Psoas muscle (tissue), 8 donors: Measurements from ENCODE around the gene DNAH8. TPM values are rescaled to one million over a fixed set of nuclear protein-coding genes. Genes with fewer than 3 reads are reported as not detected.

Experiments used
- ATAC-seq, 4 donors: fragments of 200-7000 bp; cut with Tn5 transposase; one replicate each; pipeline ENCODE4 v1.9.1; 2020; ENCODE audit warnings: moderate library complexity in 3 of 4, mild to moderate bottlenecking in 2 of 4
- DNase-seq, 2 donors: peaks; one replicate each; pipeline ENCODE4 v3.0.0-alpha.2; 2020
- H3K27ac ChIP-seq: fragments of 200-600 bp; one replicate; pipeline ENCODE4 v1.8.0; 2022
- H3K27me3 ChIP-seq, 3 donors: fragments of 200-600 bp in 1 of 3; one replicate each; pipeline versions ENCODE4 v1.6.1 to v1.8.0; 2013 to 2022; ENCODE audit warnings: low read length in 2 of 3, mild to moderate bottlenecking in 2 of 3, moderate library complexity in 1 of 3; ENCODE audit not compliant: insufficient read depth in 3 of 3
- H3K36me3 ChIP-seq, 2 donors: fragments of 200-600 bp in 1 of 2; one replicate each; pipeline versions ENCODE4 v1.6.1 to v1.8.0; 2013 to 2022; ENCODE audit warnings: low read depth in 1 of 2, mild to moderate bottlenecking in 1 of 2, moderate library complexity in 1 of 2; ENCODE audit not compliant: insufficient read depth in 1 of 2
- H3K4me1 ChIP-seq: fragments of 200-600 bp; one replicate; pipeline ENCODE4 v1.8.0; 2022
- H3K4me3 ChIP-seq: fragments of 200-600 bp; one replicate; pipeline ENCODE4 v1.8.0; 2022; ENCODE audit warnings: mild to moderate bottlenecking
- H3K9me3 ChIP-seq: fragments of 200-600 bp; one replicate; pipeline ENCODE4 v1.8.0; 2022
- CTCF ChIP-seq: fragments of 200-600 bp; IDR thresholded peaks from one replicate; pipeline ENCODE4 v1.8.0; 2022; ENCODE audit warnings: antibody characterized with exemption
- WGBS, 3 donors: extraction: QIAGEN DNeasy Blood & Tissue Kit; methylation state at CpG; one replicate each; pipeline versions ENCODE4 v1.1.6 to v1.1.7; 2013; 5-methylcytosine and 5-hydroxymethylcytosine counted together
- intact Hi-C, 2 donors: fragments of 100-400 bp; cut with DNase I; formaldehyde crosslinking; loops; one replicate each; pipeline versions ENCODE4 v1.11.0 to v1.14.2; 2022
- polyA plus RNA-seq, 3 donors: library from polyadenylated mRNA; stranded (reverse); fragments of 200-250 nt; gene quantifications; one replicate each; pipeline ENCODE4 v1.2.3, GENCODE V29; 2013
- total RNA-seq, 4 donors: library from RNA; stranded (reverse); fragmentation: NEBNext Ultra II Directional in 2 of 4; extraction: Animal tissue kit (Norgen Biotek cat#: 25700) in 2 of 4; gene quantifications; one replicate each; pipeline versions ENCODE4 v1.2.1 to v1.2.4, GENCODE V29; 2021 to 2023
- donor health status: healthy with polysubstance abuse.
- donor health status: DM: no; HTN: no; CAD: no; lungs with moderate emphysema.
- donor health status: Bipolar disorder and iron deficiency.
- donor health status: healthy.
- donor health status: DM: yes; HTN: yes; CAD: no.
- donor health status: DM: no; HTN: no; CAD: no.
- donor health status: DM: no; HTN: no; CAD: no.
- donor health status: DM: yes; HTN: yes; CAD: no.

DNAH8 gene
- total and polyA plus RNA-seq, 7 donors: 0.02 TPM; not detected in 6

GRCh38 chr6:39007575-39007974 lies 292.5 kb downstream of the DNAH8 start:
- WGBS, 3 donors: 66 to 86% (median 82%) methylated on average over 3 of the region's 3 CpGs
- DNase-seq (no peak), ATAC-seq (no peak)
- peaks cover 0 to 7% (median 4%) of the 10 kb centered on the region in 3 donors for H3K27me3 ChIP-seq
- H3K27ac ChIP-seq: no peak overlapping the region
- intact Hi-C loops: no loop called here
- peaks cover 3% of the 10 kb centered on the region for H3K9me3 ChIP-seq
- H3K4me1 ChIP-seq: no peaks in the 10 kb centered on the region
- no peak for TF ChIP-seq CTCF
- no peak overlapping the region for H3K4me3 ChIP-seq
- no peaks in the 10 kb centered on the region for H3K36me3 ChIP-seq

GRCh38 chr6:39008737-39009136 lies 293.6 kb downstream of the DNAH8 start:
- Histone ChIP-seq H3K27me3 (peaks cover 0 to 4% (median 4%) of the 10 kb centered on the region in 3 donors), H3K9me3 (peaks cover 3% of the 10 kb centered on the region), H3K4me3 (no peak overlapping the region), H3K36me3 (no peaks in the 10 kb centered on the region), H3K27ac (no peak overlapping the region), H3K4me1 (no peaks in the 10 kb centered on the region)
- no peak for DNase-seq
- intact Hi-C loops: no loop called here
- no peak for TF ChIP-seq CTCF
- WGBS, 3 donors: 65 to 69% (median 66%) methylated on average over 1 of the region's 1 CpG
- no peak for ATAC-seq

GRCh38 chr6:39009476-39009875 lies 294.4 kb downstream of the DNAH8 start:
- H3K36me3 ChIP-seq: no peaks in the 10 kb centered on the region
- intact Hi-C loops: no loop called here
- H3K4me1 ChIP-seq: no peaks in the 10 kb centered on the region
- whole genome bisulfite sequencing, 3 donors: 0 to 93% (median 0%) methylated on average over 1 of the region's 1 CpG
- TF ChIP-seq CTCF: no peak
- peaks cover 3% of the 10 kb centered on the region for H3K9me3 ChIP-seq
- ATAC-seq (no peak), DNase-seq (no peak)
- no peak overlapping the region for H3K27ac ChIP-seq
- H3K27me3 ChIP-seq: peaks cover 0 to 4% (median 4%) of the 10 kb centered on the region in 3 donors
- no peak overlapping the region for H3K4me3 ChIP-seq

GRCh38 chr6:39016839-39017546 lies 301.9 kb downstream of the DNAH8 start:
- H3K27ac ChIP-seq: no peak overlapping the region
- H3K27me3 ChIP-seq: peaks cover 0 to 18% (median 0%) of the 10 kb centered on the region in 3 donors
- ATAC-seq (no peak), DNase-seq (no peak)
- no peak for TF ChIP-seq CTCF
- H3K36me3 ChIP-seq: no peaks in the 10 kb centered on the region
- intact Hi-C loops: no loop called here
- no peaks in the 10 kb centered on the region for H3K9me3 ChIP-seq
- 84 to 88% (median 86%) methylated on average over 7 of the region's 7 CpGs for WGBS, 3 donors
- H3K4me1 ChIP-seq: no peaks in the 10 kb centered on the region
- no peak overlapping the region for H3K4me3 ChIP-seq

- Histone ChIP-seq H3K27ac (no peak overlapping the region), H3K36me3 (no peaks in the 10 kb centered on the region), H3K9me3 (no peaks in the 10 kb centered on the region), H3K4me3 (no peak overlapping the region), H3K4me1 (no peaks in the 10 kb centered on the region), H3K27me3 (peaks cover 0 to 18% (median 0%) of the 10 kb centered on the region in 3 donors)
- intact Hi-C loops: no loop called here
- no peak for ATAC-seq
- TF ChIP-seq CTCF: no peak
- no peak for DNase-seq
- WGBS, 3 donors: 65 to 76% (median 72%) methylated on average over 4 of the region's 4 CpGs
Observed at GRCh38 chr6:39017547-39017880, 302.4 kb downstream of the DNAH8 start.
